K562 (cell line): Measurements from ENCODE around the gene ZNF584. TPM values are rescaled to one million over a fixed set of nuclear protein-coding genes. Genes with fewer than 3 reads are reported as not detected.
A peak's percentile ranks its signal among the peaks of the same experiment; 100 is the strongest.

Experiments
- DACH1 ChIP-seq: fragments of 450-650 bp; IDR thresholded peaks from 2 replicates; pipeline ENCODE4 v1.6.1; 2018; ENCODE audit not compliant: partially characterized antibody
- EGR1 ChIP-seq: fragments of 450-650 bp; conservative IDR thresholded peaks from 2 replicates; pipeline ENCODE4 v1.6.1; 2017; ENCODE audit warnings: mild to moderate bottlenecking
- EZH2 ChIP-seq: IDR thresholded peaks from 2 replicates; pipeline ENCODE4 v1.6.1; 2012; ENCODE audit warnings: low read depth, mild to moderate bottlenecking, inconsistent platforms, low read length, borderline replicate concordance
- HCFC1 ChIP-seq: IDR thresholded peaks from 2 replicates; pipeline ENCODE4 v1.6.1; 2012; ENCODE audit warnings: low read depth, low read length, improper control_type of control experiment
- HES1 ChIP-seq: fragments of 450-650 bp; IDR thresholded peaks from 2 replicates; pipeline ENCODE4 v1.6.1; 2016; ENCODE audit warnings: low read depth, mild to moderate bottlenecking, moderate library complexity
- L3MBTL2 ChIP-seq: fragments of 450-650 bp; IDR thresholded peaks from 2 replicates; pipeline ENCODE4 v1.6.1; 2016; ENCODE audit warnings: mild to moderate bottlenecking, moderate library complexity
- MAX ChIP-seq: sonication (generic); formaldehyde crosslinking; IDR thresholded peaks from 2 replicates; pipeline ENCODE4 v1.9.0; 2022; ENCODE audit warnings: mild to moderate bottlenecking, missing genetic modification reagents
- NFIC ChIP-seq: fragments of 450-650 bp; IDR thresholded peaks from 2 replicates; pipeline ENCODE4 v1.6.1; 2017; ENCODE audit warnings: mild to moderate bottlenecking, inconsistent platforms
- NKRF ChIP-seq: fragments of 450-650 bp; IDR thresholded peaks from 2 replicates; pipeline ENCODE4 v1.6.1; 2016; ENCODE audit warnings: borderline replicate concordance
- RNF2 ChIP-seq: sonication (generic); IDR thresholded peaks from 2 replicates; pipeline ENCODE4 v1.6.1; 2016
- SMARCA5 ChIP-seq: fragments of 450-650 bp; IDR thresholded peaks from 2 replicates; pipeline ENCODE4 v1.6.1; 2016
- SRSF3 ChIP-seq: fragments of 200-400 bp; formaldehyde crosslinking; IDR thresholded peaks from 2 replicates; pipeline ENCODE4 v1.6.1; 2016; ENCODE audit warnings: mild to moderate bottlenecking, low read length, moderate library complexity; ENCODE audit not compliant: insufficient read depth
- STAG1 ChIP-seq: sonication (generic); formaldehyde crosslinking; IDR thresholded peaks from 2 replicates; pipeline ENCODE4 v1.5.0; 2020; ENCODE audit warnings: missing genetic modification reagents, borderline replicate concordance
- TCF7 ChIP-seq: sonication (generic); IDR thresholded peaks from 2 replicates; pipeline ENCODE4 v1.6.1; 2016; ENCODE audit warnings: antibody characterized with exemption, borderline replicate concordance
- TEAD4 ChIP-seq, 2 experiments: sonication (generic) in 1 of 2; formaldehyde crosslinking in 1 of 2; IDR thresholded peaks; 2 replicates each; pipeline versions ENCODE4 v1.6.1 to v1.8.0; 2012 to 2022; ENCODE audit warnings: borderline replicate concordance in 1 of 2, inconsistent platforms in 1 of 2, low read length in 1 of 2, mild to moderate bottlenecking in 1 of 2, missing genetic modification reagents in 1 of 2
- ZC3H4 ChIP-seq: sonication (generic); formaldehyde crosslinking; IDR thresholded peaks from 2 replicates; pipeline ENCODE4 v1.9.0; 2021; ENCODE audit warnings: missing genetic modification reagents, borderline replicate concordance
- ZNF12 ChIP-seq: sonication (generic); formaldehyde crosslinking; IDR thresholded peaks from 2 replicates; pipeline ENCODE4 v1.4.0; 2020; ENCODE audit warnings: mild to moderate bottlenecking, missing genetic modification reagents
- ZNF282 ChIP-seq: sonication (generic); formaldehyde crosslinking; IDR thresholded peaks from 2 replicates; pipeline ENCODE4 v1.8.1; 2023; ENCODE audit warnings: missing genetic modification reagents
- ZNF407 ChIP-seq: fragments of 450-650 bp; IDR thresholded peaks from 2 replicates; pipeline ENCODE4 v1.6.1; 2016; ENCODE audit warnings: low read depth
- ZNF764 ChIP-seq: fragments of 250-450 bp; sonication (Bioruptor Pico); IDR thresholded peaks from 2 replicates; pipeline ENCODE4 v1.4.0; 2020; ENCODE audit warnings: low read depth, mild to moderate bottlenecking, moderate library complexity
- polyA plus RNA-seq, 8 experiments: library from polyadenylated mRNA; depleted of rRNA in 4 of 8; stranded (reverse) in 5 of 8; unstranded in 3 of 8; fragments of >200 nt; fragmentation: Nextera tagmentation in 2 of 8; fragmentation: Illumina TruSeq in 1 of 8; extraction: Ambion mirVana in 2 of 8; extraction: Trizol in 1 of 8; gene quantifications; 2 replicates each; pipeline versions ENCODE4 v1.2.1 to v1.2.3, GENCODE V29; 2011 to 2014; ENCODE audit warnings: inconsistent platforms in 1 of 8, missing spikeins in 1 of 8
- total RNA-seq, 7 experiments: library from RNA; depleted of rRNA in 6 of 7; stranded (reverse); fragments of >200 nt in 6 of 7; fragmentation: Illumina TruSeq in 2 of 7; extraction: Trizol in 2 of 7; gene quantifications; 2 replicates each; pipeline versions ENCODE4 v1.2.1 to v1.2.3, GENCODE V29; 2011 to 2021; ENCODE audit warnings: low replicate concordance in 1 of 7

Gene ZNF584
- total and polyA plus RNA-seq, 9 of the 15 experiments (the other 6 are each of a cell fraction or from before 2014, with no cell fraction given) = 5.8 to 43.4 (median 24.6) TPM

GRCh38 chr19:58361900-58362271, 46.6 kb upstream of the ZNF584 start (continued):
- peak; percentile 47; the same call in 1 of the 2 replicates for TF ChIP-seq ZNF407
- TF ChIP-seq STAG1 (CRISPR knock-in tag) = no peak
- TF ChIP-seq MAX (CRISPR knock-in tag) = no peak
- peak; percentile 11; the same call in 1 of the 2 replicates for TF ChIP-seq TEAD4 (IDR thresholded peaks at IDR 0.05; ENCODE audit: low read length)
- TF ChIP-seq TEAD4 (CRISPR knock-in tag; IDR thresholded peaks at IDR 0.05; ENCODE audit: borderline replicate concordance) = no peak
- TF ChIP-seq HES1 = no peak
- TF ChIP-seq NFIC = peak; percentile 84
- 0 out of 2 replicates have a peak, but pooled peaks have one; percentile 68 for TF ChIP-seq SRSF3
- peak; percentile 73 for TF ChIP-seq L3MBTL2
- TF ChIP-seq HCFC1 = no peak
- no peak for TF ChIP-seq TCF7
- TF ChIP-seq ZNF764 (CRISPR knock-in tag) = no peak
- TF ChIP-seq SMARCA5 = peak; percentile 77; the same call in 1 of the 2 replicates
- peak; percentile 71 for TF ChIP-seq ZNF12
- TF ChIP-seq ZC3H4 (CRISPR knock-in tag) = peak; percentile 99
- TF ChIP-seq EGR1 = peak; percentile 83
- no peak for TF ChIP-seq ZNF282 (CRISPR knock-in tag)
- peak; percentile 1; the same call in 1 of the 2 replicates for TF ChIP-seq RNF2
- no peak for TF ChIP-seq EZH2
- no peak for TF ChIP-seq NKRF
- peak; percentile 15 for TF ChIP-seq DACH1
